Muscle of arm (tissue), 12 donors: ENCODE data around the gene NUDT14. TPM values are rescaled to one million over a fixed set of nuclear protein-coding genes. Genes with fewer than 3 reads are reported as not detected.

Experiments
- DNase-seq: peaks from one replicate; pipeline ENCODE4 v3.0.0-alpha.2; 2013
- polyA plus RNA-seq, 12 donors: library from polyadenylated mRNA; unstranded; fragments of 120-200 nt; gene quantifications; one replicate each; pipeline ENCODE4 v1.2.1, GENCODE V29; 2013; ENCODE audit not compliant: insufficient read length in 12 of 12

Gene NUDT14
- polyA plus RNA-seq, 12 donors: 9.6 to 21.3 (median 12.9) TPM; not detected in 1

DNA sequence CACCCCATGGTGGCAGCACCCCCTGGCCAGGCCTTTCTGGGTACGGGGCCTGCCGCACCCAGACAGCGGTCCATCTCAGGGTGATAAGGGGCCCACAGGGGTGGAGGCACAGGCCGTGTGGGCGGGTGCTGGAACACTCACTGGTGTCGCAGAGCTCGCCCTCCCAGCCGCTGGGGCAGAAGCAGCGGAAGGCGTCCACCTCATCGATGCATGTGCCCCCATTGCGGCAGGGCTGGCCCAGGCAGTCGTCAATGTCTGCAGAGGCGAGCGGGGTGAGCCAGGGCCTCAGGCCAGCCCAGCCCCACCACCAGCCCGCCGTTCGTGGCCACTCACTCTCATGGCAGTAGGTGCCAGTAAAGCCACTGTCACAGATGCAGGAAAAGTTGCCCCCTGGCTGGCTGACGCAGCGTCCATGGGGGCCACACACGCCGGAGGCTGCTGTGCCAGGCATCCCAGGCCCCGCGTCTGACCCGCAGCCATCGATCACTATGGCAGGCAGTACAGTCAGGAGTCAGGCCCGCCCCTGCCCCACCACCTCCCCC, 32.4 kb downstream of the NUDT14 start:
- DNase-seq: no peak

DNA sequence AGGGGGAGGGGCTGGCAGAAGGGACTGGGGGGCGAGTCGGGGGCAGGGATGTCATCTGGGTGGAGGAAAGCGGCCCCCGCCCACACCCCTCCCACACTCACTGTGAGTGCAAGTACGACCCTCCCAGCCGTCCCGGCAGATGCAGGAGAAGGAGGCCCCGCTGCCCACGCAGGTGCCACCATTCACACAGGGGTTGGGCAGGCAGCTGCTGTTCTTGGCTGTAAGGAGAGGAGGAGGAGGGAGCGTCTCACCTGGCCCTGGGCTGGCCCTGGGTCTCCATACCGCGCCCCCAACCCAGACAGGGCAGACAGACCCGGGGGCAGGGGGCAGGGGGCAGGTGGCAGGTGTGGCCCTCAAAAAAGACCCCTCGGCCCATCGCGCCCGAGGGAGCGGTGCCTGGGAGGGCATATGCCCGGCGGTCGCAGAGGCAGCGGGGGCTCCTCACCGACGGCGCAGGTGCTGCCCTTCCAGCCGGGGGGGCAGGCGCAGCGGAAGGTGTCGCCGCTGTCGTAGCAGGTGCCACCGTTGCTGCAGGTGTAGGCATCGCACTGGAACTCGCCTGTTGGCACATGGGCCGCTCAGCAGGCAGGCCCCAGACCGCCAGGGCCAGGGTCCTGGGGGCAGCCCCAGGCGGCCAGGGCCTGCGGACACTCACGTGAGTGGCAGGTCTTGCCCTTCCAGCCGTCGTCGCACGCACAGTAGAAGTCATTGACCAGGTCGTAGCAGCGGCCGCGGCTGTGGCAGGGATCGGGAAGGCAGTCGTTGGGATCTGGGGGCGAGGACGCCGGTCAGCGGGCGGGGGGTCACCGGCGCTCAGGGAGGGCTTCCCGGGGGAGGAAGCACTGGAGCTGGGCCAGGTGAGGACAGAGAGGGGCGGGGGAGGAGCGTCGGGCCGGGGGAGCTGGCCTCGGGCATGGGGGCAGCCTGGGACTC, 33.2 kb downstream of the NUDT14 start:
- no peak for DNase-seq

- no peak for DNase-seq
Observed at GRCh38 chr14:105146976-105147635, 34.0 kb downstream of the NUDT14 start.

DNA sequence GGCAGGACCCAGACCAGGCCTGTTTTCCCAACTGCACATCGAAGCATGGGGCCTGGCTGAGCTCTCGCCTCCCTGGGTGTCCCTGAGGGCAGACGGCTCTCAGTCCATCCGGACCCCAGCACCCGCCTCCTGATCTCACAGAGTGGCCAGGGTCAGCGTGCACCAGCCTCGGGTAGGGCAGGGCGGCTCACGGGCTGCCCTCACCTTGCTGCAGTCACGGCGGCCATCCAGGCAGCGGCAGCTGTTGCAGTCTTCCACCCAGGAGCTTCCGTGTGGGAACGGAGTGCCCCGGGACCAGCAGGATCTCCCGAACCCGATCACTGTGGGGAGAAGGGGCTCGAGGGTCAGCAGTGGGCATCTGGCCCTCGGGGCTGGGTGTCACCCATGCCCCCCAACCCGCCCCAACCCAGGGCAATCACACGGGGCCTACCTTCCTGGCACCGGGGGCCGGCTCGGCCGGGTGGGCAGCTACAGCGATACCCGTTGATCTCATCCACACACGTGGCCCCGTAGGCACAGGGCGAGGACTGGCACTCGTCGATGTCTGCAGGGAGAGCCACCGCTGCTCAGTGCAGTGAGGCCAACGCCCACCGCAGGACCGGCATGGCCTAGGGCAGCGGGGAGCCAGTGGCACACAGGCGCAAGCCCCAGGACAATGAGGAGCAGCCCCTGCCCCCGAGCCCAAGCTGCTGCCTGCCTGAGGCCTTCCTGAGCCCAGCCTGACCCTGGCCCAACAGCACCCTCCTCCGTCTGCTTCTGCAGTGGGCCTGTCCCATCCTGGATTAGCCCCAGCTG, 34.7 kb downstream of the NUDT14 start:
- no peak for DNase-seq

DNA sequence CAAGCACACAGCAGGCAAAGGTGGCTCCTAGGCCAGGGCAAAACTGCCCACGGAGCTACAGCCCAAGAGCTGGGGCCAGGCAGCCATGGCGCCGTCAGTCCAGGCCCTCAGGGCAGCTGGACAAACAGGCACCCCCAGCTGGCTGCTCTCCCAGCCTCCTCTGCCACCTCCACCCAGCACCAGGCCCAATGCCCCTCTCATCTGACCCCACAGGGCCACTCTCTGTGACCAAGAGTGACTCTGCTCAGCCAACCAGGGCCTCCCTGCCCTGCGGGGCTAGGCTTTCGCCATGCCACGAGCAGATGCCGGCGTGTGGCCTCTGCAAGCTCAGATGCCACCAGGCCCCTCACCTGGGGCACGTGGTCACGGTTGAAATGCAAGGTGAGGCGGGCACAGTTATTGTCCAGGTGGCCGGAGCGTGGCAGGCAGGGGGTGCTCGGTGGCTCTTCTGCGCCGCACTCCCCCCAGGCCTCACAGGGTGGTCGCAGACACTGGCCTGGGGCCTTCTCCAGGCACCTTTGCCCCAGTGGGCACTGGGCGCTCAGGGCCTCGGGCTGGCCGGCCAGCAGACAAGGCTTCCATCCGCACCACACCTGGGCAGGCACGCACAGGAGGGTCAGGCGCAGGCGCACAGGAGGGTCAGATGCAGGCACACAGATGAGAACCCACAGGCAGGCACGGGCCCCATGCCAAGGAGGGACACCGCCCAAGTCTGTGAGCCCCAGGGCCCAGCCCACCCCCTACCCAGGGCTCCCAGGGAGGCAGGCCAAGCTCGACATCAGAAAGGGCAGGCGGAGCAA, 35.5 kb downstream of the NUDT14 start:
- no peak for DNase-seq

DNA sequence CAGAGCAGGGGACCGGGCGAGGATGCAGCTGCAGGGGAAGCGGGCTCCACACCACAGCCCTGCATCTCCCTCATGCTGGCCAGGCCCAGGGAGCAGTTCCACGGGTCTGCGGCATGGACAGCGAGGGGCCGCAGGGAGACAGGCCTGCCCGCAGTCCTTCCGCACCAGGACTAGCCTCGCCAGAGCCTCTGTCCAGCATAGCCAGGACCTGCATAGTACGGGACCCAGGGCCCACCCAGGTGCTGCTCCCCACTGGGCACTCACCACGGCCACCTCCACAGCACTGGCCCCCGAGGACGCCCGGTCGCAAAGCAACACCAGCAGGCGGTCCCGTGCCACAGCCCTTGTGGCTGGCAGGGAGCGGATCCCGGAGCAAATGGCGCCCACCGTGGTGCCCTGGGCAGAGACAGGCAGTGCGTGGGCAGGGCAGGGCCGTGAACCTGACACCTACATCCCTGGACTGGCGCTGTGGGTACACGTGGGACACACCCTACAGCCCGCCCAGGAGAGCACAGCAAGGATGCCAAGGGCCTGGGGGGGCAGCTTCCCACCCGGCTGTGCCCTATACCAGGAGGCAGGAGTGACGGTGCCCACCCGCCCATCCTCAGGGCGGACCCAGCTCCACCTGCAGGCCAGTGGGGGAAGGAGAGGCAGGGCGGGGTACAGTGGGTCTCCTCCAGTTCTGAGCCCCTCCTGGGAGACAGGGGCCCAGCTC, 36.3 kb downstream of the NUDT14 start:
- no peak for DNase-seq

GRCh38 chr14:105144026-105144665, 37.0 kb downstream of the NUDT14 start:
- DNase-seq: no peak

- DNase-seq: no peak
Observed at GRCh38 chr14:105143451-105144025, 37.6 kb downstream of the NUDT14 start.

DNA sequence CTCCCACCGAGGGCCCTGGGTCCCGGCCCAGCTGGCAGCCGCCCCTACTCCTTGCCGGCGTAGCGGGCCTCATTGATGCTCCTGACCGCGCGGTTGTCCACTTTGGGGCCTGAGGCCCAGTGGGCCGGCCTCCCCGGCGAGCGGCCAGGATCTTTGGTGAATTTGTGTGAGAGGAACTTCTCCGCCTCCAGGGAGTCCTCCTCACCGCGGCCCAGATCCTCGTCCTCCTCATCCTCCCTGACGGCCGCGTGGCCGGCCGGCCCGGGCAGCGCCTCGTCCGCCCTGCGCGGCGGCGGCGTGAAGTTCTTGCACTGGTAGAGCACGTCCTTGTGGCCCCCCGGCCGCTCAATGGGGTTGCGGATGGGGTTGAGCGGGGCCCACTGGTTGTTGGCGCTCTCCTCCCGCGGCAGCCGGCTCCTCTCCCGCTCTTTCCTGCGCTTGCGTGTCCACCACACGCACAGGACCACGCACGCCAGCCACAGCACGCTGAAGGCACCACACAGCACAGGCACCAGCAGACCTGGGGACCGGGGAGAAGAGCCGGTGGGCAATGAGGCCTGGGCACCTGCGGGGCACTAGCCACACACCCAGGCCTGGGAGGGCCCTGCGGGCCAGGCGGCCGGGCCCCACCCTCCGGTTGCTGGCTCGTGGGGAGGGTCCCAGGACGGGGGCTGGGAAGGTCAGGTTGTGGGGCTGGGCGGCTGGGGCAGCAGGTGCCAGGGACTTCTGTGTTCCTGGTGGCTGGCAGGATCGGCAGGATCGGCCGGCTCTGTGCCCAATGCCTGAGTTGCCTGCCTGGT, 38.3 kb downstream of the NUDT14 start:
- no peak for DNase-seq

DNA sequence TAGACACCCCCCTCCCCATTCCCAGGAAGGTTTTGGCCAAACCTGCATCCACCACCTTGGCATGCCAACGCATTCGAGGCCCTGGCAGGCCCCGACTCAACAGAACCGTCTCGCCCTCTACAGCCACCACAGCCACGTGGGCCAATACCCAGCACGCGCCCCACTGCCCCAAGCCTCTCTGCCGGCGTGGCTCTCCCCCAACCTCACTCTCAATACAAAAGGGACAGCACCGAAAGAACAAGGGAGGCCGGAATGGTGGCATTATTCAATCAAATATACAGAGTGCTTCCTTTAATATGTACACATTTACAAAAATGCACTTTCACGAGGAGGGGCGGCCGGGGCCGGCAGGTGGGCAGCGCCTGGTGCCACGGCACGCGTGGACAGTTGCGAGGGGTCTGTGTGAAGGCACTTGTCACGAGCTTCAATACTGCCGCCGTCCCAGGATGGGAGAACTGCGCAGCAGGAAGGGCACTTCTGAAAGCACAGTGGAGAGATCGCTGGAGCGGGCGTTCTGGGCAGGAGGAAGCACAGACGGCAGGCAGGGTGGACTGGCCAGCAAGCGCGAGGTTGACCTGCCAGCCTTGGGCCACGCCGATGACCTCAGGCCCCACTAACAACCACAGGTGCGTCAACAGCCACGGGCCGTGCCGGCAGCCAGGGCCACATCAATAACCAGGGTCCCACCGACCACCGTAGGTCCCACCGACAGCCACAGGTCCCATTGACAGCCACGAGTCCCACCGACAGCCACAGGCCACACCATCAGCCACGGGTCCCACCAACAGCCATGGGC, 39.4 kb downstream of the NUDT14 start:
- no peak for DNase-seq

GRCh38 chr14:105141026-105141425, 40.1 kb downstream of the NUDT14 start:
- DNase-seq: no peak

DNA sequence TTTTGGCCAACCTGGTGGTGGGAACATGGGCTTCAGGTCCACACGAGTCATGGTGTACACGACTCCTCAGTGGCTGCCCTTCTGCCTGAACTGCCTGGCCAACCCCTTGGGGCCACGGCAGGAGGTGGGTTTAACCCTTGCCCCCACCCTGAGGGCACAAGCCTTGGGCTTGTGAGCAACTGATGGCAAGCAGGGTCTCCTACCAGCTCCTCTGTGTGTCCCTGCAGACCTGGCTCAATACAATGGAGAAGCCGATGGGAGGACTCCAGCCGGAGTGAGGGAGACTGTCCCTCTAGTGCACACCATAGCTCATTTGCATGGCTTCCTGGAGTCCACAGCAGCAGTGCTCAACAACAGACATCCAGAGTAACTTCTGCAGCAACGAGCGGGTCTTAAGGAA, 40.5 kb downstream of the NUDT14 start:
- no peak for DNase-seq

- no peak for DNase-seq
Observed at GRCh38 chr14:105139831-105140239, 41.3 kb downstream of the NUDT14 start.

DNA sequence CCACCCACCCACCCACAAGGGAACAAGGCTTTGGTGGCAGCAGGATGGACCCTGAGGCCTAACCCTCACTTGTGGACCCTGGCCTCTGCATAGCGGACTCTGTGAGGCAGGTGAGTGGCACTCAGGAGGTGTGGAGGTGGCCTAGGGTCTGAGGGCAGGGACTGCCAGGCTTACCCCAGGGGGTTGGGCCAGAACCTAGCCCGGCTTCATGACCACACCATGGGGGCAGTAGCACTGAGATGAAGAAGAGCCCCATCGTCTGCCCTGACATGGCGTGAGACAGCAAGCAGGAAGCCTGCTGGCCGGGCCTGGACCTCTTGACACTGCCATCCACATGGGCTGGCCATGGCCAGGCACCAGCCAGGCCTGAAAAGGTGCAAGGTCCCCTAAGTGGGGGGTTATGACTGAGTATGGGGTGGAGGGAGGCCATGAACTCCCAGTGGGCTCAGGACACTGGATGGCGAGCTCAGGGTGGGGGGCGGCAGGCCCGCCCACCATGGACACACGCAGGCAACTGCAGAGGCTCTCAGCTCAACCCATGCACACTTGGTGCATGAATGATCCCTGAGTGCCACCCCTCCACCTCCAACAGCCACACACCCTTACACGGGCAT, 41.8 kb downstream of the NUDT14 start:
- DNase-seq: no peak

- DNase-seq: no peak
Observed at GRCh38 chr14:105138551-105139111, 42.5 kb downstream of the NUDT14 start.

DNA sequence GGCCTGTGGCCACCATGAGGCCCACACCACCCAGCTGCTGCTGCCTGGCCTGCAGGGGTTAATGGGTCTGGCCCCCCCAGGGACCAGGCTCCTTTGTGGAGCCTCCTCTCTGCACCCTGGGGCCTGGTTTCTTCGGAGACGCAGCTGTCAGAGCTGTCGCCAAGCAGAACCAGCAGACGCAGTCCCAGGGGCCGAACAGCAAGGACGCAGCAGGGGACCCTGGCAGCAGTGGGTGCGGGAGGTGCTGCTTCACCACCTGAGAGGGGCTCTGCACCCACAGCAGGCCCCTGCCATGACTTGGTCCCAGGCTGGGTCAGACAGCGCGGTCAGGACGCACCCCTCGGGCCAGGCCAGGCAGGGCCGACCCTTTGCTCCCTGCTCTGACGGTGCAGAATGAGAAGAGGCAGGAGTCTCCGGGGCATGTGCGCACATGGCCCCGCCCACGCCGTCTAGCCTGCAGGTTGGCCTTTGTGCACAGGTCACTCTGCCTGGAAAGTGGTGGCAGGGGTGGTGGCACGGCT, 43.0 kb downstream of the NUDT14 start:
- no peak for DNase-seq
